A549 (cell line): Measurements from ENCODE around the gene CPLANE2. TPM values are rescaled to one million over a fixed set of nuclear protein-coding genes. Genes with fewer than 3 reads are reported as not detected.

Experiments used
- ATAC-seq, 2 experiments: fragments of 200-7000 bp in 1 of 2; fragments of >200 bp in 1 of 2; cut with Nextera tagmentation in 1 of 2; cut with Tn5 transposase in 1 of 2; 3 replicates each; pipeline versions ENCODE4 v1.8.0 to v1.9.1; 2018 to 2020; ENCODE audit warnings: mild to moderate bottlenecking in 1 of 2, moderate library complexity in 1 of 2
- CTCF ChIA-PET: fragments of 300-600 bp; sonication (Branson Sonifier 250); formaldehyde crosslinking; extraction: SDS; loops from one replicate; lab custom pipeline; 2021; ENCODE audit warnings: antibody characterized with exemption, inconsistent platforms; lab: Yijun Ruan, JAX
- POLR2A ChIA-PET: fragments of 350-600 bp; formaldehyde crosslinking; extraction: SDS; loops from one replicate; lab custom pipeline; 2021; ENCODE audit warnings: antibody characterized with exemption, inconsistent platforms; lab: Yijun Ruan, JAX
- DNase-seq, 2 experiments: peaks; one replicate each; pipeline versions ENCODE4 v3.0.0 to v3.0.0-alpha.2; 2011 to 2016; ENCODE audit warnings: low read depth in 1 of 2, low spot score in 1 of 2
- FAIRE-seq: peaks from 2 replicates; lab custom pipeline; 2011; peaks lifted over from hg19 to GRCh38; lab: Jason Lieb, UNC
- H3K27ac ChIP-seq, 2 experiments: fragments of >200 bp; sonication (Bioruptor Twin); formaldehyde crosslinking; 3 replicates each; pipeline ENCODE4 v1.5.1; 2016 to 2017
- H3K4me1 ChIP-seq: fragments of >200 bp; sonication (Bioruptor Twin); formaldehyde crosslinking; 3 replicates; pipeline ENCODE4 v1.6.1; 2016
- H3K4me2 ChIP-seq: fragments of >200 bp; sonication (Bioruptor Twin); formaldehyde crosslinking; 3 replicates; pipeline ENCODE4 v1.6.1; 2016
- H3K4me3 ChIP-seq: fragments of >200 bp; sonication (Bioruptor Twin); formaldehyde crosslinking; 3 replicates; pipeline ENCODE4 v1.5.1; 2016
- H3K9me3 ChIP-seq: fragments of >200 bp; sonication (Bioruptor Twin); formaldehyde crosslinking; 3 replicates; pipeline ENCODE4 v1.6.1; 2016
- CHD4 ChIP-seq: fragments of 200-600 bp; sonication (generic); IDR thresholded peaks from 2 replicates; pipeline ENCODE4 v1.6.1; 2016; ENCODE audit warnings: antibody characterized with exemption, mild to moderate bottlenecking, borderline replicate concordance
- CTCF ChIP-seq: fragments of >200 bp; sonication (Bioruptor Twin); formaldehyde crosslinking; IDR thresholded peaks from 3 replicates; pipeline ENCODE4 v1.5.1; 2016
- EHMT2 ChIP-seq: fragments of 200-600 bp; sonication (generic); IDR thresholded peaks from 2 replicates; pipeline ENCODE4 v1.6.1; 2016; ENCODE audit warnings: antibody characterized with exemption, low read depth, mild to moderate bottlenecking, moderate library complexity
- FOSL2 ChIP-seq, 2 experiments: fragments of 450-650 bp in 1 of 2; fragments of >200 bp in 1 of 2; sonication (Bioruptor Twin) in 1 of 2; formaldehyde crosslinking; IDR thresholded peaks; 2 replicates each; pipeline versions ENCODE4 v1.5.0 to v1.6.1; 2016 to 2020; ENCODE audit warnings: mild to moderate bottlenecking in 1 of 2, moderate library complexity in 1 of 2
- KDM5A ChIP-seq: fragments of 200-600 bp; sonication (generic); IDR thresholded peaks from 2 replicates; pipeline ENCODE4 v1.6.1; 2016; ENCODE audit warnings: antibody characterized with exemption, mild to moderate bottlenecking
- NPAS2 ChIP-seq: fragments of 250-450 bp; sonication (Bioruptor Pico); IDR thresholded peaks from 2 replicates; pipeline ENCODE4 v1.8.0; 2022; ENCODE audit warnings: mild to moderate bottlenecking, moderate library complexity, borderline replicate concordance
- RAD21 ChIP-seq, 2 experiments: fragments of >200 bp in 1 of 2; sonication (Bioruptor Twin) in 1 of 2; formaldehyde crosslinking in 1 of 2; IDR thresholded peaks in 1 of 2; conservative IDR thresholded peaks in 1 of 2; 2 replicates in 1 of 2; 3 replicates in 1 of 2; pipeline ENCODE4 v1.6.1; 2012 to 2018; ENCODE audit warnings: inconsistent platforms in 1 of 2
- RARB ChIP-seq: fragments of 250-450 bp; sonication (Bioruptor Pico); IDR thresholded peaks from 2 replicates; pipeline ENCODE4 v1.8.0; 2021; ENCODE audit warnings: mild to moderate bottlenecking, moderate library complexity
- REST ChIP-seq: fragments of 200-600 bp; sonication (generic); IDR thresholded peaks from 2 replicates; pipeline ENCODE4 v1.6.1; 2016; ENCODE audit warnings: antibody characterized with exemption, mild to moderate bottlenecking, moderate library complexity
- RFX5 ChIP-seq: fragments of 450-650 bp; IDR thresholded peaks from 2 replicates; pipeline ENCODE4 v1.7.1; 2014; ENCODE audit warnings: antibody characterized with exemption, mild to moderate bottlenecking, moderate library complexity
- SMC3 ChIP-seq: fragments of >200 bp; sonication (Bioruptor Twin); formaldehyde crosslinking; IDR thresholded peaks from 3 replicates; pipeline ENCODE4 v1.6.1; 2018; ENCODE audit warnings: inconsistent platforms
- ZFP36 ChIP-seq: fragments of 450-650 bp; IDR thresholded peaks from 2 replicates; pipeline ENCODE4 v1.6.1; 2014; ENCODE audit warnings: borderline replicate concordance; ENCODE audit not compliant: partially characterized antibody
- WGBS: methylation state at CpG from one replicate; pipeline ENCODE4 v1.1.6; 2017; ENCODE audit errors: missing lambda C conversion rate; 5-methylcytosine and 5-hydroxymethylcytosine counted together
- polyA plus RNA-seq, 4 experiments: library from polyadenylated mRNA; depleted of rRNA in 3 of 4; stranded (reverse); fragments of >200 nt; fragmentation: RNase III in 1 of 4; extraction: RNeasy Plus Mini Kit Qiagen cat#74134 plus additional on column Dnase treatment in 1 of 4; gene quantifications; 2 replicates in 3 of 4; 3 replicates in 1 of 4; pipeline ENCODE4 v1.2.3, GENCODE V29; 2011 to 2017
- TF ChIP-seq, protein P1 (sequence below): IDR thresholded peaks from 2 replicates; pipeline ENCODE4 v1.6.1; 2012
- TF ChIP-seq, protein P2 (sequence below): IDR thresholded peaks from 2 replicates; pipeline ENCODE4 v1.6.1; 2012

The CPLANE2 gene
- polyA plus RNA-seq, 2 of the 4 experiments (the other 2 are of a cell fraction) = 2.4 to 3.7 TPM

GRCh38 chr1:16187748-16188401, 49.1 kb downstream of the CPLANE2 start:
- H3K27ac ChIP-seq = peak overlapping the region; percentile 93 to 95
- no peak overlapping the region for H3K4me3 ChIP-seq
- TF ChIP-seq ZFP36 = no peak
- peak; percentile 42 for TF ChIP-seq REST
- TF ChIP-seq, protein P1, sequence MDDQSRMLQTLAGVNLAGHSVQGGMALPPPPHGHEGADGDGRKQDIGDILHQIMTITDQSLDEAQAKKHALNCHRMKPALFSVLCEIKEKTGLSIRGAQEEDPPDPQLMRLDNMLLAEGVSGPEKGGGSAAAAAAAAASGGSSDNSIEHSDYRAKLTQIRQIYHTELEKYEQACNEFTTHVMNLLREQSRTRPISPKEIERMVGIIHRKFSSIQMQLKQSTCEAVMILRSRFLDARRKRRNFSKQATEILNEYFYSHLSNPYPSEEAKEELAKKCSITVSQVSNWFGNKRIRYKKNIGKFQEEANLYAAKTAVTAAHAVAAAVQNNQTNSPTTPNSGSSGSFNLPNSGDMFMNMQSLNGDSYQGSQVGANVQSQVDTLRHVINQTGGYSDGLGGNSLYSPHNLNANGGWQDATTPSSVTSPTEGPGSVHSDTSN = no peak
- no peak for TF ChIP-seq RFX5
- no peak for TF ChIP-seq KDM5A
- no peak for TF ChIP-seq FOSL2 (IDR thresholded peaks at IDR 0.05)
- TF ChIP-seq FOSL2 (CRISPR knock-in tag; IDR thresholded peaks at IDR 0.05) = peak; percentile 26; the same call in 1 of the 2 replicates
- peak; percentile 99 for TF ChIP-seq RAD21 (conservative IDR thresholded peaks at IDR 0.05 in 1 of 2, IDR thresholded peaks at IDR 0.05 in 1 of 2)
- TF ChIP-seq NPAS2 = no peak
- peak; percentile 99 for TF ChIP-seq SMC3
- TF ChIP-seq, protein P2, sequence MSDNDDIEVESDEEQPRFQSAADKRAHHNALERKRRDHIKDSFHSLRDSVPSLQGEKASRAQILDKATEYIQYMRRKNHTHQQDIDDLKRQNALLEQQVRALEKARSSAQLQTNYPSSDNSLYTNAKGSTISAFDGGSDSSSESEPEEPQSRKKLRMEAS = peak; percentile 49; the same call in 1 of the 2 replicates
- TF ChIP-seq CTCF = peak; percentile 90
- no peak for TF ChIP-seq EHMT2
- TF ChIP-seq RARB (CRISPR knock-in tag) = no peak
- CTCF ChIA-PET = interaction anchor here (0.6 to 14.7 kb wide), 25 partner anchors 12 to 157 kb away, joined by 3 to 318 read pairs (median 5); partner anchors contain the start of genes EPHA2 and FAM131C
- ATAC-seq (peak; percentile 61 to 81), DNase-seq (peak in 1 of 2 experiments; percentile 78), FAIRE-seq (no peak)
- H3K4me1 ChIP-seq = peaks cover 70% of the 10 kb centered on the region
- peak overlapping the region; percentile 81 for H3K4me2 ChIP-seq
- POLR2A ChIA-PET = interaction anchor here (0.6 to 1.4 kb wide), 2 partner anchors 109 to 344 kb away, joined by 4 to 7 read pairs; no protein-coding TSS in a partner anchor
- 8% methylated on average over 15 of the region's 15 CpGs for WGBS
- H3K9me3 ChIP-seq = no peaks in the 10 kb centered on the region

GRCh38 chr1:16186655-16187235, 50.2 kb downstream of the CPLANE2 start:
- H3K4me3 ChIP-seq = no peak overlapping the region
- ChIA-PET POLR2A (no interaction called here), CTCF (interaction anchor here (0.6 to 14.7 kb wide), 21 partner anchors 11 to 120 kb away, joined by 3 to 318 read pairs (median 5); partner anchors contain the start of genes EPHA2 and FAM131C)
- ATAC-seq (no peak), FAIRE-seq (no peak), DNase-seq (no peak)
- no peak overlapping the region for H3K4me2 ChIP-seq
- peaks cover 79% of the 10 kb centered on the region for H3K4me1 ChIP-seq
- peak overlapping the region; percentile 93 to 95 for H3K27ac ChIP-seq
- WGBS = 83% methylated on average over 7 of the region's 9 CpGs
- no peaks in the 10 kb centered on the region for H3K9me3 ChIP-seq
- TF ChIP-seq ZFP36 (peak; percentile 40), FOSL2 (IDR thresholded peaks at IDR 0.05) (no peak), FOSL2 (CRISPR knock-in tag; IDR thresholded peaks at IDR 0.05) (no peak), CHD4 (no peak)
